Rectal smooth muscle tissue (tissue), 1 donor: ENCODE results near the gene NET1.
"Not testable (repeated sequence)": the region's sequence is repeated elsewhere in the genome, so short reads cannot be mapped to it uniquely, and the experiment has no call there.

ENCODE experiments used
- H3K27ac ChIP-seq: one replicate; pipeline ENCODE4 v1.7.0; 2013; ENCODE audit warnings: low read depth, low read length, inconsistent platforms
- H3K27me3 ChIP-seq: one replicate; pipeline ENCODE4 v1.7.0; 2013; ENCODE audit warnings: low read length; ENCODE audit not compliant: control insufficient read depth, insufficient read depth
- H3K36me3 ChIP-seq: one replicate; pipeline ENCODE4 v1.7.0; 2013; ENCODE audit warnings: low read length; ENCODE audit not compliant: control insufficient read depth, insufficient read depth
- H3K4me1 ChIP-seq: one replicate; pipeline ENCODE4 v1.7.0; 2013; ENCODE audit warnings: low read length; ENCODE audit not compliant: control insufficient read depth, insufficient read depth
- H3K4me3 ChIP-seq: one replicate; pipeline ENCODE4 v1.7.0; 2013; ENCODE audit warnings: low read length
- H3K9ac ChIP-seq: one replicate; pipeline ENCODE4 v1.7.0; 2013; ENCODE audit warnings: low read length

NET1 gene, protein sequence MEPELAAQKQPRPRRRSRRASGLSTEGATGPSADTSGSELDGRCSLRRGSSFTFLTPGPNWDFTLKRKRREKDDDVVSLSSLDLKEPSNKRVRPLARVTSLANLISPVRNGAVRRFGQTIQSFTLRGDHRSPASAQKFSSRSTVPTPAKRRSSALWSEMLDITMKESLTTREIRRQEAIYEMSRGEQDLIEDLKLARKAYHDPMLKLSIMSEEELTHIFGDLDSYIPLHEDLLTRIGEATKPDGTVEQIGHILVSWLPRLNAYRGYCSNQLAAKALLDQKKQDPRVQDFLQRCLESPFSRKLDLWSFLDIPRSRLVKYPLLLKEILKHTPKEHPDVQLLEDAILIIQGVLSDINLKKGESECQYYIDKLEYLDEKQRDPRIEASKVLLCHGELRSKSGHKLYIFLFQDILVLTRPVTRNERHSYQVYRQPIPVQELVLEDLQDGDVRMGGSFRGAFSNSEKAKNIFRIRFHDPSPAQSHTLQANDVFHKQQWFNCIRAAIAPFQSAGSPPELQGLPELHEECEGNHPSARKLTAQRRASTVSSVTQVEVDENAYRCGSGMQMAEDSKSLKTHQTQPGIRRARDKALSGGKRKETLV

DNA sequence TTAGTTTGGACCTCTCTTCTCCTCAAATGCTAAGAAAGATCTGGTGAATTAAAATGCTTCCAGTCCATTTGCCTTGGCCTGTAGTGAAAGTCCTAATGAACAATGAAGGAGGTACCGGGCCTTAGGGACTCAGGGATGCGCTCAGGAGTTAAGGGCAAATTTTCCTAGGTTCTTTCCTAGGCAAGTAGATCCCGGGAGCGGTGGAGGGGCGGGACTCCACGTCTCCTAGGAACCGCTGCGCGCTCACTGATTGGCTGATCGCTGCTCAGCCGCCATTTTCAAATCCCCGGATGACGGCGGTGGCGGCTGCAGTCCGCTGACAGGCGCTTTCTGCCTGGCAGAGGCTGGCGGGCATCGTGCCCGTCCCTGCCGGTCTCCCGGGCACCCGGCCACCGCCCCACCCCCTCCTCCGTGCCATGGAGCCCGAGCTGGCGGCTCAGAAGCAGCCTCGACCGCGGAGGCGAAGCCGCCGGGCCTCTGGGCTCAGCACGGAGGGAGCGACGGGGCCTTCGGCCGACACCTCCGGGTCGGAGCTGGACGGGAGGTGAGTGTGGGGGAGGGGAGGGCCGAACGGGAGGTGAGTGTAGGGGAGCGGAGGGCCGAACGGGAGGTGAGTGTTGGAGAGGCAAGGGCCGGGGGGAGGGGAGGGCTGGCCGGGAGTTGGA, at the start of gene NET1:
Gene NET1 (plus strand): TSS at position 281 of the 665 bp plus-strand sequence. CDS start 136 bp downstream, at position 417.
- peak within 1 kb of the TSS; percentile 73 for H3K4me3 ChIP-seq
- no peaks in the 10 kb centered on the region for H3K4me1 ChIP-seq
- no peaks in the 10 kb centered on the region for H3K27me3 ChIP-seq
- peak within 1 kb of the TSS; percentile 53 for H3K27ac ChIP-seq
- H3K9ac ChIP-seq = no peak within 1 kb of the TSS
- H3K36me3 ChIP-seq = no peaks in the 10 kb centered on the region

DNA sequence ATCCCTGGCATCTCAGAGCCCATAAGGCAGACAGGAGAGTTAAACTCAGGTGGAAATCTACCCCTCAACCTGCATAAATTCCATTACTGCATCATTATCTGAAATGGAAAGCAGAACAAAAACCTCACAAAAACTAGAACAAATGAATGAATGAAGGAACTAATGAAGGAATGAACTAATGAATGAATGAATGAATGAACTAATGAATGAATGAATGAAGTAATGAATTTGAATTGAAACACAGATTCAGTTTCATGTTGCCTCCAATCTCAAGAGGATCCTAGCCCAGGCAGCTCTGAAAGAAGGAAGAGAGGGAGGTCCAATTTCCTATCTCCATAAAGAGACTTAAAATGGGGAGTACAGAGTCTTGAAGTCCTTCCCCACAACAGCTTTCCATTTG, 49.5 kb upstream of the NET1 start:
- peaks cover 7% of the 10 kb centered on the region for H3K27me3 ChIP-seq
- H3K4me1 ChIP-seq = no peaks in the 10 kb centered on the region
- H3K36me3 ChIP-seq = no peaks in the 10 kb centered on the region
- no peak overlapping the region for H3K4me3 ChIP-seq
- H3K27ac ChIP-seq = no peak overlapping the region
- H3K9ac ChIP-seq = no peak overlapping the region

- H3K9ac ChIP-seq = no peak overlapping the region
- H3K27me3 ChIP-seq = peaks cover 7% of the 10 kb centered on the region
- H3K4me1 ChIP-seq = no peaks in the 10 kb centered on the region
- H3K36me3 ChIP-seq = no peaks in the 10 kb centered on the region
- H3K4me3 ChIP-seq = no peak overlapping the region
- no peak overlapping the region for H3K27ac ChIP-seq
Measured at GRCh38 chr10:5364374-5364773, 48.0 kb upstream of the NET1 start.

GRCh38 chr10:5364890-5365338, 47.4 kb upstream of the NET1 start, which contains the start of gene UCN3:
TSS of gene UCN3 (plus strand) at chr10:5364966. CDS start at chr10:5373721, 8,755 bp downstream.
- H3K36me3 ChIP-seq = no peaks in the 10 kb centered on the region
- H3K27ac ChIP-seq = no peak within 1 kb of the TSS
- no peak within 1 kb of the TSS for H3K9ac ChIP-seq
- H3K4me1 ChIP-seq = no peaks in the 10 kb centered on the region
- H3K27me3 ChIP-seq = peaks cover 7% of the 10 kb centered on the region
- H3K4me3 ChIP-seq = no peak within 1 kb of the TSS

DNA sequence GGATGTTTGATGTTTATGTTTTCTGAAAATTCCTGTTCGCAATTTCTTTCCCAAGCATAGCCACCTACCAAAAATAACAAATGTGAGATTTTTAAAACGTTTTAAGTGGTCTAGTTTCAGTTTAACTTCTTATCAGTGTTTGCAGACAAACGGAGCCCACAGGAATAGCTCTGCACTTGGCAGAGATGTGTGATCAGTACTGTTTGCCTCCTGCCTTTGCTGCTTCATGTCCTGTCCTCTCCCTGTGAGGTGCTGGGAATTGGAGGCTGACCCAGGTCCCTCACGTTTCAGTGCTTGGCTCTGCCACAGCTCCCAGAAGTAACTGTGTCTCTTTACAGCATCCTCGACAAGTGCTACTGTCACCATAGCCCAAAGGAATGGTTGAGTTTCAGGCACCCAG, 46.4 kb upstream of the NET1 start:
- Histone ChIP-seq H3K27ac (no peak overlapping the region), H3K36me3 (no peaks in the 10 kb centered on the region), H3K9ac (no peak overlapping the region), H3K27me3 (peaks cover 7% of the 10 kb centered on the region), H3K4me1 (no peaks in the 10 kb centered on the region), H3K4me3 (no peak overlapping the region)

DNA sequence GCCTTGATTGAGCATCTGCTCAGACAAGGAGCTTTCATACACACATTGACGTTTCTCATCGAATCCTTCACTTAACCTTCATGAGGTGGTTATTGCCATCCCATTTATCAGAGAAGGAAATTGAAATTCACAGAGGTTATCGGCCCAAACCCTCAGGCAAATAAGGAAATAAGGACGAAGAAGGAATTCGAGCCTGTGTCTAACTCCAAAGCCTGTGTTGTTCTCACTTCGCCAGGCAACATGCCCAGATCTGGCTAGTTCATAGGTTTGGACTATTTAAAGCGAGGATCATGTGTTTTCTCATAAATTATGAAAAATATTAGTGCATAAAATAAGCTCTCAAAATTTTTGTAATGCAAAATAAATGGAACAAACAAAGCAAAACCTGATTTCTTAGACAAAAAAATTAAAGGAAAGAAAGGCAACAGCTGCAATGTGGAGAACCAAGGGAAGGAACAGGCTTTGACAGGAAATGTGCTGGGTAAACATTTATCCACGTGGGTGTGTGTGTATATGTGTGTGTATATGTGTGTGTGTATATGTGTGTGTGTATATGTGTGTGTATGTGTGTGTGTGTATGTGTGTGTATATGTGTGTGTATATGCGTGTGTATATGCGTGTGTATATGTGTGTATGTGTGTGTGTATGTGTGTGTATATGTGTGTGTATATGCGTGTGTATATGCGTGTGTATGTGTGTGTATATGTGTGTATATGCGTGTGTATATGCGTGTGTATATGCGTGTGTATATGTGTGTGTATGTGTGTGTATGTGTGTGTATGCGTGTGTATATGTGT, 42.8 kb upstream of the NET1 start:
- Histone ChIP-seq H3K9ac (no peak overlapping the region), H3K27ac (no peak overlapping the region), H3K4me3 (no peak overlapping the region), H3K27me3 (no peaks in the 10 kb centered on the region), H3K36me3 (no peaks in the 10 kb centered on the region), H3K4me1 (no peaks in the 10 kb centered on the region)

DNA sequence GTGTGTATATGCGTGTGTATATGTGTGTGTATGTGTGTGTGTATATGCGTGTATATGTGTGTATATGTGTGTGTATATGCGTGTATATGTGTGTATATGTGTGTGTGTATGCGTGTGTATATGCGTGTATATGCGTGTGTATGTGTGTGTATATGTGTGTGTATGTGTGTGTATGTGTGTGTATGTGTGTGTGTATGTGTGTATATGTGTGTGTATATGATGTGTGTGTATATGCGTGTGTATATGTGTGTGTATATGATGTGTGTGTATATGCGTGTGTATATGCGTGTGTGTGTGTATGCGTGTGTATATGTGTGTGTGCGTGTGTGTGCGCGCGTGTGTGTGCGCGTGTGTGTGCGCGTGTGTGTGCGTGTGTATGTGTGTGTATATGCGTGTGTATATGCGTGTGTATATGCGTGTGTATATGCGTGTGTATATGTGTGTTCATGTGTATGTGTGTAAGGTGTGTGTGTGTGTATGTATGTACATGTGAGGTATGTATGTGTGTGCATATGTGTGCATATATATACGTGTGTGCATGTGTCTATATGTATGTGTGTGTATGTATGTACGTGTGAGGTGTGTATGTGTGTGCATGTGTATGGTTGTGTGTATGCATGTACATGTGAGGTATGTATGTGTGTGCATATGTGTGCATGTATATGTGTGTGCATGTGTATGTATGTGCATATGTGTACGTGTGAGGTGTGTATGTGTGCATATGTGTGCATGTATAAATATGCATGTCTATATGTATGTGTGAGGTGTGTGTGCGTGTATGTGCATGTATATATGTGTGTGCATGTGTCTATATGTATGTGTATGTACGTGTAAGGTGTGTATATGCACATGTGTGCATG, 41.6 kb upstream of the NET1 start:
- no peak overlapping the region for H3K9ac ChIP-seq
- no peak overlapping the region for H3K4me3 ChIP-seq
- no peaks in the 10 kb centered on the region for H3K36me3 ChIP-seq
- H3K27me3 ChIP-seq = no peaks in the 10 kb centered on the region
- H3K4me1 ChIP-seq = no peaks in the 10 kb centered on the region
- no peak overlapping the region for H3K27ac ChIP-seq

GRCh38 chr10:5373307-5373706, 39.0 kb upstream of the NET1 start:
- Histone ChIP-seq H3K27me3 (no peaks in the 10 kb centered on the region), H3K4me3 (no peak overlapping the region), H3K27ac (no peak overlapping the region), H3K36me3 (no peaks in the 10 kb centered on the region), H3K9ac (no peak overlapping the region), H3K4me1 (no peaks in the 10 kb centered on the region)

- no peaks in the 10 kb centered on the region for H3K36me3 ChIP-seq
- H3K27ac ChIP-seq = no peak overlapping the region
- H3K9ac ChIP-seq = no peak overlapping the region
- H3K4me1 ChIP-seq = no peaks in the 10 kb centered on the region
- no peaks in the 10 kb centered on the region for H3K27me3 ChIP-seq
- no peak overlapping the region for H3K4me3 ChIP-seq
Measured at GRCh38 chr10:5373891-5374611, 38.3 kb upstream of the NET1 start.

- no peak overlapping the region for H3K9ac ChIP-seq
- H3K27ac ChIP-seq = no peak overlapping the region
- H3K36me3 ChIP-seq = no peaks in the 10 kb centered on the region
- H3K4me3 ChIP-seq = no peak overlapping the region
- no peaks in the 10 kb centered on the region for H3K4me1 ChIP-seq
- no peaks in the 10 kb centered on the region for H3K27me3 ChIP-seq
Measured at GRCh38 chr10:5376450-5376849, 35.9 kb upstream of the NET1 start.

DNA sequence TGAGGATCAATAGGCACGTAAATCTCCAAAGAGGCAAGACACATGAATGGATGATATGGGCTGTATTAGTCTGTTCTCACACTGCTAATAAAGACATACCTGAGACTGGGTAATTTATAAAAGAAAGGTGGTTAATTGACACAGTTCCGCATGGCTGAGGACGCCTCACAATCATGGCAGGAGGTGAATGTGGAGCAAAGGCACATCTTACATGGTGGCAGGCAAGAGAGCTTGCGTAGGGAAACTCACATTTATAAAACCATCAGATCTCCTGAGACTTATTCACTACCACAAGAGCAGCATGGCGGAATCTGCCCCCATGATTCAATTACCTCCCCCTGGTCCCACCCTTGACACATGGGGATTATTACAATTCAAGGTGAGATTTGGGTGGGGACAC, 33.2 kb upstream of the NET1 start:
- not testable (repeated sequence) for H3K27me3 ChIP-seq, H3K9ac ChIP-seq, H3K27ac ChIP-seq, H3K36me3 ChIP-seq, H3K4me3 ChIP-seq, H3K4me1 ChIP-seq
